Mammary epithelial cell (primary cell): ENCODE measurements around the gene BTN1A1.

Source experiments
- EZH2 ChIP-seq: IDR thresholded peaks from 2 replicates; pipeline ENCODE4 v1.6.1; 2012; ENCODE audit warnings: low read length, inconsistent platforms, borderline replicate concordance
- TF ChIP-seq, protein P1 (sequence below), 2 donors: IDR thresholded peaks in 1 of 2; conservative IDR thresholded peaks in 1 of 2; 2 replicates each; pipeline ENCODE4 v1.5.1; 2011 to 2012; ENCODE audit warnings: inconsistent platforms in 2 of 2, low read length in 2 of 2, mild to moderate bottlenecking in 2 of 2, control low read depth in 1 of 2, low read depth in 1 of 2; ENCODE audit not compliant: insufficient read depth in 1 of 2; ENCODE audit errors: extremely low read depth in 1 of 2

DNA sequence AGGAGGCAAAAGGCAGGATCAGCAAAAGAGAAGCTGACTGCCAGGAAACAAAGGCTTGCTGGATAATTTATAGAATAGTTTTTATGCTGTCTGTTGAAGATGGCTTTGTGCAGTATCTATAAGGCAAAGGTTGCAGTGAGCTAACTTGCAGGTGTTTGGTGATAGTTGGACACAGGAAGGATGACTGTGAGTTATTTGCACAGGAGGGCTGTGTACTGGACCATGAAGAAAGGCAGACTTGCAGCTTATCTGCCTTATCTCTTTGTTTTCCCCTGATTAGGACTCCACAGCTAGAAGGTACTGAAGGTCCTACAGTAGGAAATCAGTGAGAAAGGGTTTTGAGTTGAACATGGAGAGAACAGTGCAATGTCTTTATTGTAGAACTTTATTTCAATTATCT, 2.1 kb downstream of the BTN1A1 start:
- TF ChIP-seq, protein P1, sequence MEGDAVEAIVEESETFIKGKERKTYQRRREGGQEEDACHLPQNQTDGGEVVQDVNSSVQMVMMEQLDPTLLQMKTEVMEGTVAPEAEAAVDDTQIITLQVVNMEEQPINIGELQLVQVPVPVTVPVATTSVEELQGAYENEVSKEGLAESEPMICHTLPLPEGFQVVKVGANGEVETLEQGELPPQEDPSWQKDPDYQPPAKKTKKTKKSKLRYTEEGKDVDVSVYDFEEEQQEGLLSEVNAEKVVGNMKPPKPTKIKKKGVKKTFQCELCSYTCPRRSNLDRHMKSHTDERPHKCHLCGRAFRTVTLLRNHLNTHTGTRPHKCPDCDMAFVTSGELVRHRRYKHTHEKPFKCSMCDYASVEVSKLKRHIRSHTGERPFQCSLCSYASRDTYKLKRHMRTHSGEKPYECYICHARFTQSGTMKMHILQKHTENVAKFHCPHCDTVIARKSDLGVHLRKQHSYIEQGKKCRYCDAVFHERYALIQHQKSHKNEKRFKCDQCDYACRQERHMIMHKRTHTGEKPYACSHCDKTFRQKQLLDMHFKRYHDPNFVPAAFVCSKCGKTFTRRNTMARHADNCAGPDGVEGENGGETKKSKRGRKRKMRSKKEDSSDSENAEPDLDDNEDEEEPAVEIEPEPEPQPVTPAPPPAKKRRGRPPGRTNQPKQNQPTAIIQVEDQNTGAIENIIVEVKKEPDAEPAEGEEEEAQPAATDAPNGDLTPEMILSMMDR (conservative IDR thresholded peaks at IDR 0.05 in 1 of 2, IDR thresholded peaks at IDR 0.05 in 1 of 2; ENCODE audit: extremely low read depth in 1 of 2, insufficient read depth in 1 of 2, low read depth in 1 of 2, low read length in 2 of 2), result no peak
- TF ChIP-seq EZH2, result no peak
